GM12878 (cell line): ENCODE measurements around the gene TCP11L2. TPM values are rescaled to one million over a fixed set of nuclear protein-coding genes. Genes with fewer than 3 reads are reported as not detected.

Experiments used
- ATAC-seq: fragments of 200-7000 bp; cut with Tn5 transposase; 3 replicates; pipeline ENCODE4 v1.9.1; 2020; ENCODE audit warnings: mild to moderate bottlenecking, moderate library complexity
- BruUV-seq: library from RNA; stranded (reverse); fragments of 400-500 nt; replicated peaks from 2 replicates; lab custom pipeline; 2021; lab: Mats Ljungman, UMichigan
- CTCF ChIA-PET: fragments of 300-600 bp; sonication (Branson Sonifier 250); formaldehyde crosslinking; extraction: SDS; loops from one replicate; lab custom pipeline; 2021; ENCODE audit warnings: inconsistent platforms; lab: Yijun Ruan, JAX
- POLR2A ChIA-PET: fragments of 350-600 bp; formaldehyde crosslinking; extraction: SDS; loops from one replicate; lab custom pipeline; 2021; ENCODE audit warnings: inconsistent platforms; lab: Charles Lee
- RAD21 ChIA-PET: fragments of 300-600 bp; sonication (Branson Sonifier 250); formaldehyde crosslinking; loops from one replicate; lab custom pipeline; 2023; ENCODE audit warnings: antibody characterized with exemption; ENCODE audit not compliant: unreplicated experiment; lab: Charles Lee
- SMC1A ChIA-PET: fragments of 300-600 bp; sonication (Branson Sonifier 250); formaldehyde crosslinking; loops from one replicate; lab custom pipeline; 2023; ENCODE audit not compliant: unreplicated experiment, uncharacterized antibody; lab: Charles Lee
- DNase-seq: peaks from one replicate; pipeline ENCODE4 v3.0.0-alpha.2; 2011; ENCODE audit warnings: low read depth, low spot score
- FAIRE-seq: peaks from 3 replicates; lab custom pipeline; 2011; peaks lifted over from hg19 to GRCh38; lab: Jason Lieb, UNC
- H2AFZ ChIP-seq: 2 replicates; pipeline ENCODE4 v1.6.0; 2011; ENCODE audit warnings: low read depth, low read length, control low read depth; ENCODE audit not compliant: control insufficient read depth
- H3K27ac ChIP-seq: 2 replicates; pipeline ENCODE4 v1.5.1; 2011; ENCODE audit warnings: control low read depth; ENCODE audit not compliant: control insufficient read depth, insufficient read depth
- H3K27me3 ChIP-seq, 2 experiments: replicated peaks in 1 of 2; 2 replicates each; pipeline versions ENCODE4 v1.6.0 to v1.6.1; 2011; ENCODE audit warnings: low read length in 1 of 2; ENCODE audit not compliant: control insufficient read depth in 2 of 2, insufficient read depth in 2 of 2
- H3K36me3 ChIP-seq, 2 experiments: 2 replicates each; pipeline ENCODE4 v1.5.1; 2011; ENCODE audit warnings: low read length in 1 of 2; ENCODE audit not compliant: control insufficient read depth in 2 of 2, insufficient read depth in 2 of 2
- H3K4me1 ChIP-seq: 2 replicates; pipeline ENCODE4 v1.6.1; 2011; ENCODE audit warnings: mild to moderate bottlenecking, low read length, moderate library complexity, mixed read lengths; ENCODE audit not compliant: control insufficient read depth, insufficient read depth
- H3K4me2 ChIP-seq: 2 replicates; pipeline ENCODE4 v1.6.0; 2011; ENCODE audit warnings: control low read depth; ENCODE audit not compliant: control insufficient read depth, insufficient read depth
- H3K4me3 ChIP-seq: fragments of 200-600 bp; sonication (generic); 2 replicates; pipeline ENCODE4 v1.5.1; 2016
- H3K79me2 ChIP-seq: 2 replicates; pipeline ENCODE4 v1.6.0; 2011; ENCODE audit warnings: low read length; ENCODE audit not compliant: control insufficient read depth, insufficient read depth
- H3K9ac ChIP-seq: 2 replicates; pipeline ENCODE4 v1.8.0; 2011; ENCODE audit warnings: low read length, control low read depth, mixed read lengths; ENCODE audit not compliant: control insufficient read depth, insufficient read depth
- H3K9me3 ChIP-seq: replicated peaks from 3 replicates; pipeline ENCODE4 v1.5.1; 2011; ENCODE audit warnings: mild to moderate bottlenecking, low read length; ENCODE audit not compliant: control insufficient read depth, insufficient read depth
- H4K20me1 ChIP-seq: 2 replicates; pipeline ENCODE4 v1.6.0; 2011; ENCODE audit not compliant: control insufficient read depth, insufficient read depth
- NR2F1 ChIP-seq: fragments of 450-650 bp; conservative IDR thresholded peaks from 2 replicates; pipeline ENCODE4 v1.6.1; 2017; ENCODE audit warnings: mild to moderate bottlenecking
- POLR2AphosphoS5 ChIP-seq: IDR thresholded peaks from 2 replicates; pipeline ENCODE4 v1.6.1; 2011; ENCODE audit warnings: mild to moderate bottlenecking, low read length, inconsistent platforms
- RUNX3 ChIP-seq: IDR thresholded peaks from 2 replicates; pipeline ENCODE4 v1.6.1; 2012; ENCODE audit warnings: low read length, inconsistent platforms
- SMC3 ChIP-seq: IDR thresholded peaks from 2 replicates; pipeline ENCODE4 v1.6.1; 2011; ENCODE audit warnings: low read length, improper control_type of control experiment, borderline replicate concordance
- WGBS: methylation state at CpG from one replicate; pipeline ENCODE4 v1.1.6; 2016; ENCODE audit warnings: low lambda C conversion rate; ENCODE audit not compliant: insufficient replicate concordance, insufficient coverage; ENCODE audit errors: missing lambda C conversion rate; 5-methylcytosine and 5-hydroxymethylcytosine counted together
- in situ Hi-C: fragments of 300-500 bp; cut with MboI; formaldehyde crosslinking; loops from 9 replicates; pipeline ENCODE4 v1.14.3; 2018; ENCODE audit warnings: mixed read lengths
- intact Hi-C: fragments of 100-400 bp; cut with micrococcal nuclease; formaldehyde crosslinking; loops from one replicate; pipeline ENCODE4 v1.14.2; 2022; ENCODE audit not compliant: unreplicated experiment
- polyA plus RNA-seq, 11 experiments: library from polyadenylated mRNA; depleted of rRNA in 4 of 11; unstranded in 6 of 11; stranded (reverse) in 5 of 11; fragments of >200 nt; fragmentation: Nextera tagmentation in 4 of 11; fragmentation: Illumina TruSeq in 1 of 11; extraction: Ambion mirVana in 4 of 11; extraction: Trizol in 1 of 11; gene quantifications; 1 replicate in 1 of 11; 2 replicates in 10 of 11; pipeline versions ENCODE4 v1.2.1 to v1.2.3, GENCODE V29; 2011 to 2016; ENCODE audit warnings: inconsistent platforms in 2 of 11, missing spikeins in 2 of 11, low read depth in 1 of 11
- total RNA-seq, 4 experiments: library from RNA; depleted of rRNA in 3 of 4; stranded (reverse); fragments of >200 nt in 3 of 4; fragmentation: Illumina TruSeq in 1 of 4; extraction: Trizol in 1 of 4; gene quantifications; 2 replicates each; pipeline versions ENCODE4 v1.2.1 to v1.2.3, GENCODE V29; 2013 to 2021
- TF ChIP-seq, protein P1 (sequence below): IDR thresholded peaks from 2 replicates; pipeline ENCODE4 v1.6.1; 2012; ENCODE audit warnings: improper control_type of control experiment, low read depth, low read length; ENCODE audit not compliant: insufficient replicate concordance
- TF ChIP-seq, protein P2 (sequence below): fragments of 450-650 bp; formaldehyde crosslinking; IDR thresholded peaks from 2 replicates; pipeline ENCODE4 v1.4.0; 2020; ENCODE audit warnings: mild to moderate bottlenecking, moderate library complexity
- TF ChIP-seq, protein P3 (sequence below): IDR thresholded peaks from 2 replicates; pipeline ENCODE4 v1.6.1; 2012; ENCODE audit warnings: low read depth, low read length, improper control_type of control experiment

Gene TCP11L2
- total and polyA plus RNA-seq, 10 of the 15 experiments (the other 5 are each of a cell fraction or from before 2014, with no cell fraction given) = 0.18 to 5.0 (median 0.90) TPM

DNA sequence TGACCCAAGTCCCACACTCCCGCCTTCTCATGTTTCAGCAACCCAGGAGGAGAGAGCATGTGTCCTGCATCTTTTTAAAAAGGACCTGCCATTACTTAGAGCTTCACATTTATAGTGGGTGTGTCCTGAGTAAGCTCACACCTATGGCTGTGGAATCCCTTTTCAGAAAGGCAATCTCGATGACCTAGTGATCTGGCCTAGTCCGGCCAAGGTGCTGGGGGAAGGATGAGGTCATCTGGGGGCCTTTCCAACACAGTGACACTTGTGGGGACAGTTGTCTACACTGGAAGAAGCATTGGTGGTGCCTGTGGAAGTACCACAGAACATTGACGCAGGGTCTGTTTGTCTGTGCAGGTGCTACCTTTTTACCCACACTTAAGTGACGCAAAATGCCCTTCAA is 8.2 kb downstream of the TCP11L2 start (continued):
- TF ChIP-seq, protein P1, sequence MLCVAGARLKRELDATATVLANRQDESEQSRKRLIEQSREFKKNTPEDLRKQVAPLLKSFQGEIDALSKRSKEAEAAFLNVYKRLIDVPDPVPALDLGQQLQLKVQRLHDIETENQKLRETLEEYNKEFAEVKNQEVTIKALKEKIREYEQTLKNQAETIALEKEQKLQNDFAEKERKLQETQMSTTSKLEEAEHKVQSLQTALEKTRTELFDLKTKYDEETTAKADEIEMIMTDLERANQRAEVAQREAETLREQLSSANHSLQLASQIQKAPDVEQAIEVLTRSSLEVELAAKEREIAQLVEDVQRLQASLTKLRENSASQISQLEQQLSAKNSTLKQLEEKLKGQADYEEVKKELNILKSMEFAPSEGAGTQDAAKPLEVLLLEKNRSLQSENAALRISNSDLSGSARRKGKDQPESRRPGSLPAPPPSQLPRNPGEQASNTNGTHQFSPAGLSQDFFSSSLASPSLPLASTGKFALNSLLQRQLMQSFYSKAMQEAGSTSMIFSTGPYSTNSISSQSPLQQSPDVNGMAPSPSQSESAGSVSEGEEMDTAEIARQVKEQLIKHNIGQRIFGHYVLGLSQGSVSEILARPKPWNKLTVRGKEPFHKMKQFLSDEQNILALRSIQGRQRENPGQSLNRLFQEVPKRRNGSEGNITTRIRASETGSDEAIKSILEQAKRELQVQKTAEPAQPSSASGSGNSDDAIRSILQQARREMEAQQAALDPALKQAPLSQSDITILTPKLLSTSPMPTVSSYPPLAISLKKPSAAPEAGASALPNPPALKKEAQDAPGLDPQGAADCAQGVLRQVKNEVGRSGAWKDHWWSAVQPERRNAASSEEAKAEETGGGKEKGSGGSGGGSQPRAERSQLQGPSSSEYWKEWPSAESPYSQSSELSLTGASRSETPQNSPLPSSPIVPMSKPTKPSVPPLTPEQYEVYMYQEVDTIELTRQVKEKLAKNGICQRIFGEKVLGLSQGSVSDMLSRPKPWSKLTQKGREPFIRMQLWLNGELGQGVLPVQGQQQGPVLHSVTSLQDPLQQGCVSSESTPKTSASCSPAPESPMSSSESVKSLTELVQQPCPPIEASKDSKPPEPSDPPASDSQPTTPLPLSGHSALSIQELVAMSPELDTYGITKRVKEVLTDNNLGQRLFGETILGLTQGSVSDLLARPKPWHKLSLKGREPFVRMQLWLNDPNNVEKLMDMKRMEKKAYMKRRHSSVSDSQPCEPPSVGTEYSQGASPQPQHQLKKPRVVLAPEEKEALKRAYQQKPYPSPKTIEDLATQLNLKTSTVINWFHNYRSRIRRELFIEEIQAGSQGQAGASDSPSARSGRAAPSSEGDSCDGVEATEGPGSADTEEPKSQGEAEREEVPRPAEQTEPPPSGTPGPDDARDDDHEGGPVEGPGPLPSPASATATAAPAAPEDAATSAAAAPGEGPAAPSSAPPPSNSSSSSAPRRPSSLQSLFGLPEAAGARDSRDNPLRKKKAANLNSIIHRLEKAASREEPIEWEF = no peak
- no peak for TF ChIP-seq POLR2AphosphoS5

DNA sequence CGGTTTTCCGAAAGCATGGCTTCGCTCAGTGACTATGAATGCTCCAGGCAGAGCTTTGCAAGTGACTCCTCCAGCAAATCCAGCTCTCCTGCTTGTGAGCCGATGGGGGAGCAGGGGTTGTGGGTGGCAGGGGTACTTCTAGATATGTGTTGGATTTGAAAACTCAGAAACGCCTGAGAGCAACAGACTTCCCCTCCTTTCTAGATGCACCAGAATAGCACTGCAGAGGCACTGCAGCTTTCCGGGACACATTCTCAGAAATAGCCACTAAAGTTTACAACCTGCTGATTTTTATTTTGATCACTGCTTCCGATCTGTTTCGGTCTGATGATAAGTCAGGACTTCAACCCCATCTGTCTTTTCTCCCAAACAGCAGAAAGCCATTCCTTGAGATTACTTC is 8.6 kb downstream of the TCP11L2 start:
- no peak overlapping the region for H3K9ac ChIP-seq
- no peaks in the 10 kb centered on the region for H3K9me3 ChIP-seq
- no peak overlapping the region for H3K4me2 ChIP-seq
- no peaks in the 10 kb centered on the region for H4K20me1 ChIP-seq
- no peak for DNase-seq
- ChIA-PET SMC1A (interaction anchor here (1.3 kb wide), 1 partner anchor 15 kb away, joined by 4 read pairs; no protein-coding TSS in a partner anchor), CTCF (no interaction called here), POLR2A (no interaction called here), RAD21 (no interaction called here)
- intact Hi-C loops (no loop called here), in situ Hi-C loops (no loop called here)
- FAIRE-seq = no peak
- TF ChIP-seq RUNX3 = no peak
- no peak for TF ChIP-seq NR2F1
- TF ChIP-seq SMC3 = no peak
- TF ChIP-seq, protein P2, sequence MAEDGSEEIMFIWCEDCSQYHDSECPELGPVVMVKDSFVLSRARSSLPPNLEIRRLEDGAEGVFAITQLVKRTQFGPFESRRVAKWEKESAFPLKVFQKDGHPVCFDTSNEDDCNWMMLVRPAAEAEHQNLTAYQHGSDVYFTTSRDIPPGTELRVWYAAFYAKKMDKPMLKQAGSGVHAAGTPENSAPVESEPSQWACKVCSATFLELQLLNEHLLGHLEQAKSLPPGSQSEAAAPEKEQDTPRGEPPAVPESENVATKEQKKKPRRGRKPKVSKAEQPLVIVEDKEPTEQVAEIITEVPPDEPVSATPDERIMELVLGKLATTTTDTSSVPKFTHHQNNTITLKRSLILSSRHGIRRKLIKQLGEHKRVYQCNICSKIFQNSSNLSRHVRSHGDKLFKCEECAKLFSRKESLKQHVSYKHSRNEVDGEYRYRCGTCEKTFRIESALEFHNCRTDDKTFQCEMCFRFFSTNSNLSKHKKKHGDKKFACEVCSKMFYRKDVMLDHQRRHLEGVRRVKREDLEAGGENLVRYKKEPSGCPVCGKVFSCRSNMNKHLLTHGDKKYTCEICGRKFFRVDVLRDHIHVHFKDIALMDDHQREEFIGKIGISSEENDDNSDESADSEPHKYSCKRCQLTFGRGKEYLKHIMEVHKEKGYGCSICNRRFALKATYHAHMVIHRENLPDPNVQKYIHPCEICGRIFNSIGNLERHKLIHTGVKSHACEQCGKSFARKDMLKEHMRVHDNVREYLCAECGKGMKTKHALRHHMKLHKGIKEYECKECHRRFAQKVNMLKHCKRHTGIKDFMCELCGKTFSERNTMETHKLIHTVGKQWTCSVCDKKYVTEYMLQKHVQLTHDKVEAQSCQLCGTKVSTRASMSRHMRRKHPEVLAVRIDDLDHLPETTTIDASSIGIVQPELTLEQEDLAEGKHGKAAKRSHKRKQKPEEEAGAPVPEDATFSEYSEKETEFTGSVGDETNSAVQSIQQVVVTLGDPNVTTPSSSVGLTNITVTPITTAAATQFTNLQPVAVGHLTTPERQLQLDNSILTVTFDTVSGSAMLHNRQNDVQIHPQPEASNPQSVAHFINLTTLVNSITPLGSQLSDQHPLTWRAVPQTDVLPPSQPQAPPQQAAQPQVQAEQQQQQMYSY (CRISPR knock-in tag) = no peak
- TF ChIP-seq, protein P3, sequence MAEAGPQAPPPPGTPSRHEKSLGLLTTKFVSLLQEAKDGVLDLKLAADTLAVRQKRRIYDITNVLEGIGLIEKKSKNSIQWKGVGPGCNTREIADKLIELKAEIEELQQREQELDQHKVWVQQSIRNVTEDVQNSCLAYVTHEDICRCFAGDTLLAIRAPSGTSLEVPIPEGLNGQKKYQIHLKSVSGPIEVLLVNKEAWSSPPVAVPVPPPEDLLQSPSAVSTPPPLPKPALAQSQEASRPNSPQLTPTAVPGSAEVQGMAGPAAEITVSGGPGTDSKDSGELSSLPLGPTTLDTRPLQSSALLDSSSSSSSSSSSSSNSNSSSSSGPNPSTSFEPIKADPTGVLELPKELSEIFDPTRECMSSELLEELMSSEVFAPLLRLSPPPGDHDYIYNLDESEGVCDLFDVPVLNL = no peak
- H3K4me3 ChIP-seq = no peak overlapping the region
- no peak overlapping the region for H3K27ac ChIP-seq
- H2AFZ ChIP-seq = no peak overlapping the region
- H3K79me2 ChIP-seq = no peaks in the 10 kb centered on the region
- 0 out of 2 replicates have a peak, but pooled peaks cover 3% of the 10 kb centered on the region for H3K4me1 ChIP-seq
- WGBS = 28% methylated on average over 8 of the region's 8 CpGs
- H3K36me3 ChIP-seq = no peaks in the 10 kb centered on the region
- H3K27me3 ChIP-seq = no peaks in the 10 kb centered on the region
- BruUV-seq = no TSS peak
- ATAC-seq = no peak
